ENCODE results near the gene SHC4. TPM values are rescaled to one million over a fixed set of nuclear protein-coding genes. Genes with fewer than 3 reads are reported as not detected.

SHC4 gene
- total RNA-seq, 1 experiment from 2014 or later: not detected

DNA sequence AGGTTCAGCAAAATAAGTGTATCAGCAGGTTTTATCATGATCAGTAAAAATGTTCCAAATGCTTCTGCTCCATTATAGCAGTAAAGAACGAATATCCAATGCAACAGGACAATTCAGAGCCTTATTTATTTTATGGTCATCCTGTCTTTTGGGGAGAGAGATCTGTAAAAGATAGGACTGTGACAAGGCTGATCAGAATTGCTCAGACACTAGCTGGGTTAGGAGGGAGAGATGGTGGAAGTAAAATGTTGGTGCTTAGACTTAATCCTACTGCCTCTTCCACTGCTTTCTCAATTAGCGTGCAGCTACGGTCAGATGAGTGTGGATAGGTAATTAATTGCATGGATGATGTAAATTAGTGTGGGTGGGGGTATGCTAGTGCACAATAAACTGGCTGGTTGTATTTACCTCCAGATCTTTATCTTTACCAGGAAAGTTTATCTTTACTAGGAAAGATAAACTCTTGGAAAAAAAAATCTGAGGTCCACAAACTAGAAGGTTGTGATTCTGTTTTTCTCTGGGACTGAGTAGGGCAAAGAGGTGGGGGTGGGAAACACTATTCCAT is 83.6 kb downstream of the SHC4 start:
- no peak overlapping the region for H3K4me3 ChIP-seq (ENCODE audit: low read depth, low read length)
- H3K4me1 ChIP-seq: peaks cover 12% of the 10 kb centered on the region
- Mint-ChIP-seq H3K9me3 (ENCODE audit: unreplicated experiment) (no peaks in the 10 kb centered on the region), H3K27me3 (ENCODE audit: insufficient read depth, unreplicated experiment) (peaks cover 4% of the 10 kb centered on the region), H3K4me3 (ENCODE audit: unreplicated experiment) (no peak overlapping the region), H3K27ac (ENCODE audit: unreplicated experiment) (no peak overlapping the region), H3K4me1 (ENCODE audit: low read depth, unreplicated experiment) (peaks cover 17% of the 10 kb centered on the region), H3K36me3 (ENCODE audit: insufficient read depth, unreplicated experiment) (peaks cover 12% of the 10 kb centered on the region)
- TF ChIP-seq, protein P1, sequence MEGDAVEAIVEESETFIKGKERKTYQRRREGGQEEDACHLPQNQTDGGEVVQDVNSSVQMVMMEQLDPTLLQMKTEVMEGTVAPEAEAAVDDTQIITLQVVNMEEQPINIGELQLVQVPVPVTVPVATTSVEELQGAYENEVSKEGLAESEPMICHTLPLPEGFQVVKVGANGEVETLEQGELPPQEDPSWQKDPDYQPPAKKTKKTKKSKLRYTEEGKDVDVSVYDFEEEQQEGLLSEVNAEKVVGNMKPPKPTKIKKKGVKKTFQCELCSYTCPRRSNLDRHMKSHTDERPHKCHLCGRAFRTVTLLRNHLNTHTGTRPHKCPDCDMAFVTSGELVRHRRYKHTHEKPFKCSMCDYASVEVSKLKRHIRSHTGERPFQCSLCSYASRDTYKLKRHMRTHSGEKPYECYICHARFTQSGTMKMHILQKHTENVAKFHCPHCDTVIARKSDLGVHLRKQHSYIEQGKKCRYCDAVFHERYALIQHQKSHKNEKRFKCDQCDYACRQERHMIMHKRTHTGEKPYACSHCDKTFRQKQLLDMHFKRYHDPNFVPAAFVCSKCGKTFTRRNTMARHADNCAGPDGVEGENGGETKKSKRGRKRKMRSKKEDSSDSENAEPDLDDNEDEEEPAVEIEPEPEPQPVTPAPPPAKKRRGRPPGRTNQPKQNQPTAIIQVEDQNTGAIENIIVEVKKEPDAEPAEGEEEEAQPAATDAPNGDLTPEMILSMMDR (IDR thresholded peaks at IDR 0.05; ENCODE audit: insufficient read depth in 1 of 2, low read depth in 1 of 2, low read length in 1 of 2, severe bottlenecking in 1 of 2, unreplicated experiment in 1 of 2): no peak
- H3K27me3 ChIP-seq (replicated peaks; ENCODE audit: control insufficient read depth, insufficient read depth, low read length): no peaks in the 10 kb centered on the region
- intact Hi-C loops (cut with micrococcal nuclease; ENCODE audit: unreplicated experiment): no loop called here
- BruUV-seq (replicated peaks): no TSS peak
- ChIA-PET POLR2A (no interaction called here), CTCF (interaction anchor here (0.8 kb wide), 1 partner anchor 15 kb away, joined by 7 read pairs; no protein-coding TSS in a partner anchor)
- no peaks in the 10 kb centered on the region for H3K36me3 ChIP-seq (ENCODE audit: control insufficient read depth, insufficient read depth, low read length)
- no peaks in the 10 kb centered on the region for H3K9me3 ChIP-seq
- DNase-seq: no peak

DNA sequence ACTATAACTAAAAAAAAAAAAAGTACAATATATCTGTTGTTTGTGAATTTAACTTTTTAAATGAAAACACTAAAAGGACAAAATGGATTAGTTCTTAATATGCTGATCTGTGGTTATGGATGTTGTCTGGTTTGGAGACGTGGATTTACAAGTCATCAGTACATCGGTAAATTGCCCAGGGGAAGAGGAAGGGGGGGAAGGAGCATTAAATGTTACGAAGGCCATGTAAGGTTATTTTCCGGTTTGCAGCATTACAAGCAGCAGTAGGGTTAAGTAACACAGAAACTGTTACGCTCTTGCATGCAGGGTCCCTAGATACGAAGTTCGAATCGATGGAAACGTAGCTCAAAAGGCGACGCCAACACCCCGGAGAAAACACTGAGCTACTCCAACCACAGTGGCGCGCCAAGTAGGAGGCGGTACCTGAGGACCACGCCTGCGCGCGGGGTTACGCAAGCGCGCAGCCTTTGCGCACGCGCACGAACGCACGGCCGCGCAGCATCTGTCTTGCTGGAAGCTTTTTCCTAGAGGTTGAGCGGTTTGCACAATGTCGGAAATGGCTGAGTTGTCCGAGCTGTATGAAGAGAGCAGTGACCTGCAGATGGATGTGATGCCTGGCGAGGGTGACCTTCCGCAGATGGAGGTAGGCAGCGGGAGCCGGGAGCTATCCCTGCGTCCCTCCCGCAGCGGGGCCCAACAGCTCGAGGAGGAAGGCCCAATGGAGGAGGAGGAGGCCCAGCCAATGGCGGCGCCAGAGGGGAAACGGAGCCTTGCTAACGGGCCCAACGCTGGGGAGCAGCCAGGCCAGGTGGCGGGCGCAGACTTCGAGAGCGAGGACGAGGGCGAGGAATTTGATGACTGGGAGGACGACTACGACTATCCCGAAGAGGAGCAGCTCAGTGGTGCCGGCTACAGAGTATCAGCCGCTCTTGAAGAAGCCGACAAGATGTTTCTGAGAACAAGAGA is 85.8 kb downstream of the SHC4 start, which contains the start of gene EID1:
TSS of gene EID1 (plus strand) at position 505 of the 966 bp plus-strand sequence. CDS start at position 548, 43 bp downstream.
- H3K9me3 ChIP-seq: no peaks in the 10 kb centered on the region
- TF ChIP-seq, protein P1 (IDR thresholded peaks at IDR 0.05; ENCODE audit: insufficient read depth in 1 of 2, low read depth in 1 of 2, low read length in 1 of 2, severe bottlenecking in 1 of 2, unreplicated experiment in 1 of 2): no peak
- H3K27ac Mint-ChIP-seq (ENCODE audit: unreplicated experiment): peak within 1 kb of the TSS; percentile 95
- H3K9me3 Mint-ChIP-seq (ENCODE audit: unreplicated experiment): no peaks in the 10 kb centered on the region
- peaks cover 17% of the 10 kb centered on the region for H3K4me1 Mint-ChIP-seq (ENCODE audit: low read depth, unreplicated experiment)
- peak within 1 kb of the TSS; percentile 73 for H3K4me3 ChIP-seq (ENCODE audit: low read depth, low read length)
- no peaks in the 10 kb centered on the region for H3K27me3 ChIP-seq (replicated peaks; ENCODE audit: control insufficient read depth, insufficient read depth, low read length)
- TSS peak; percentile 85 for BruUV-seq (replicated peaks)
- H3K27me3 Mint-ChIP-seq (ENCODE audit: insufficient read depth, unreplicated experiment): peaks cover 8% of the 10 kb centered on the region
- peak within 1 kb of the TSS; percentile 99 for H3K4me3 Mint-ChIP-seq (ENCODE audit: unreplicated experiment)
- intact Hi-C loops (cut with micrococcal nuclease; ENCODE audit: unreplicated experiment): loop anchor here (1.0 to 5.0 kb wide), 2 partner anchors 67 to 279 kb away; partner anchors contain the start of genes CEP152 and COPS2
- DNase-seq: peak; percentile 89 to 91
- CTCF ChIA-PET: interaction anchor here (0.5 to 1.9 kb wide), 6 partner anchors 16 to 1366 kb away, joined by 3 to 21 read pairs (median 4); no protein-coding TSS in a partner anchor
- POLR2A ChIA-PET: interaction anchor here (0.6 to 1.6 kb wide), 4 partner anchors 67 to 1735 kb away, joined by 3 to 5 read pairs (median 4); partner anchors contain the start of gene CEP152
- peaks cover 12% of the 10 kb centered on the region for H3K36me3 Mint-ChIP-seq (ENCODE audit: insufficient read depth, unreplicated experiment)
- no peaks in the 10 kb centered on the region for H3K36me3 ChIP-seq (ENCODE audit: control insufficient read depth, insufficient read depth, low read length)
- peaks cover 12% of the 10 kb centered on the region for H3K4me1 ChIP-seq

DNA sequence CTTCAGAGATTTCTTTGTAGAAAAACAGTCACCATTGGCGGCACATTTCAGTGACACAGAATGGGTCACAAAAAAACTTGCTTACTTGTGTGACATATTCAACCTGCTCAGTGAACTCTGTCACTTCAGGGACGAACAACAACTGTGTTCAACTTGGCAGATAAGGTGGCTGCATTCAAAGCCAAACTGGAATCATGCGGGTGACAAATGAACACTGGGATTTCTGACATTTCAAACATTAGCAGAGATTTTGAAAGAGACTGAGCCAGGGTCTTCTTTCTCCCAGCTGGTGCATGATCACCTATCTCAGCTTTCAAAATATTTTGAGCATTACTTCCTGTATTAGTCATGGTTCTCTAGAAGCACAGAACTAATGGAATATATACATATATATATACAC is 87.7 kb downstream of the SHC4 start:
- Histone ChIP-seq H3K4me1 (peaks cover 12% of the 10 kb centered on the region), H3K4me3 (ENCODE audit: low read depth, low read length) (no peak overlapping the region), H3K36me3 (ENCODE audit: control insufficient read depth, insufficient read depth, low read length) (no peaks in the 10 kb centered on the region), H3K9me3 (no peaks in the 10 kb centered on the region), H3K27me3 (replicated peaks; ENCODE audit: control insufficient read depth, insufficient read depth, low read length) (no peaks in the 10 kb centered on the region)
- POLR2A ChIA-PET: no interaction called here
- CTCF ChIA-PET: no interaction called here
- DNase-seq: no peak
- TF ChIP-seq, protein P1 (IDR thresholded peaks at IDR 0.05; ENCODE audit: insufficient read depth in 1 of 2, low read depth in 1 of 2, low read length in 1 of 2, severe bottlenecking in 1 of 2, unreplicated experiment in 1 of 2): no peak
- Mint-ChIP-seq H3K9me3 (ENCODE audit: unreplicated experiment) (no peaks in the 10 kb centered on the region), H3K27ac (ENCODE audit: unreplicated experiment) (no peak overlapping the region), H3K4me1 (ENCODE audit: low read depth, unreplicated experiment) (peaks cover 17% of the 10 kb centered on the region), H3K27me3 (ENCODE audit: insufficient read depth, unreplicated experiment) (peaks cover 8% of the 10 kb centered on the region), H3K36me3 (ENCODE audit: insufficient read depth, unreplicated experiment) (peaks cover 12% of the 10 kb centered on the region), H3K4me3 (ENCODE audit: unreplicated experiment) (no peak overlapping the region)
- BruUV-seq (replicated peaks): no TSS peak
- intact Hi-C loops (cut with micrococcal nuclease; ENCODE audit: unreplicated experiment): loop anchor here (5.0 kb wide), 1 partner anchor 281 kb away; the partner anchor contains the start of gene COPS2
